CD4-positive, alpha-beta T cell (primary cell): ENCODE data around the gene ZC3H10. TPM values are rescaled to one million over a fixed set of nuclear protein-coding genes. Genes with fewer than 3 reads are reported as not detected.

Experiments used
- ATAC-seq: fragments of 200-7000 bp; cut with Tn5 transposase; one replicate; pipeline ENCODE4 v1.10.0; 2022; ENCODE audit warnings: mild to moderate bottlenecking; ENCODE audit not compliant: poor library complexity
- CTCF ChIA-PET: fragments of 350-600 bp; sonication (Branson Sonifier 250); formaldehyde crosslinking; loops from one replicate; lab custom pipeline; 2021; ENCODE audit warnings: antibody characterized with exemption, inconsistent platforms; lab: Charles Lee
- POLR2A ChIA-PET: fragments of 350-600 bp; sonication (Branson Sonifier 250); formaldehyde crosslinking; loops from one replicate; lab custom pipeline; 2021; ENCODE audit warnings: antibody characterized with exemption, inconsistent platforms; lab: Charles Lee
- DNase-seq, 14 experiments: peaks; one replicate each; pipeline ENCODE4 v3.0.0-alpha.2; 2013 to 2020; ENCODE audit warnings: mixed read lengths in 2 of 14
- H3K27ac ChIP-seq, 2 donors: one replicate each; pipeline versions ENCODE4 v1.5.1 to v1.7.0; 2013; ENCODE audit warnings: low read length in 2 of 2, low read depth in 1 of 2, mild to moderate bottlenecking in 1 of 2
- H3K27me3 ChIP-seq, 2 experiments: 1 replicate in 1 of 2; 2 replicates in 1 of 2; pipeline versions ENCODE4 v1.6.1 to v1.7.0; 2013; ENCODE audit warnings: low read length in 2 of 2, control low read depth in 1 of 2, mild to moderate bottlenecking in 1 of 2, moderate library complexity in 1 of 2; ENCODE audit not compliant: insufficient read depth in 2 of 2, control insufficient read depth in 1 of 2
- H3K36me3 ChIP-seq: one replicate; pipeline ENCODE4 v1.6.1; 2013; ENCODE audit warnings: low read length, control low read depth; ENCODE audit not compliant: insufficient read depth
- H3K4me1 ChIP-seq: one replicate; pipeline ENCODE4 v1.6.1; 2013; ENCODE audit warnings: low read length, control low read depth; ENCODE audit not compliant: insufficient read depth
- H3K4me3 ChIP-seq: one replicate; pipeline ENCODE4 v1.5.1; 2013; ENCODE audit warnings: mild to moderate bottlenecking, low read length, moderate library complexity
- H3K9me3 ChIP-seq, 2 experiments: 1 replicate in 1 of 2; 2 replicates in 1 of 2; pipeline versions ENCODE4 v1.6.1 to v1.7.0; 2013; ENCODE audit warnings: low read length in 2 of 2, mild to moderate bottlenecking in 2 of 2, control low read depth in 1 of 2, moderate library complexity in 1 of 2; ENCODE audit not compliant: control insufficient read depth in 1 of 2, insufficient read depth in 1 of 2
- H3K27ac Mint-ChIP-seq: one replicate; pipeline ENCODE4 v1.8.0; 2020; ENCODE audit warnings: mixed read lengths
- H3K27me3 Mint-ChIP-seq: one replicate; pipeline ENCODE4 v1.8.0; 2021; ENCODE audit warnings: mixed read lengths
- H3K36me3 Mint-ChIP-seq: one replicate; pipeline ENCODE4 v1.8.0; 2021; ENCODE audit warnings: low read depth, mixed read lengths
- H3K4me1 Mint-ChIP-seq: one replicate; pipeline ENCODE4 v1.8.0; 2021; ENCODE audit warnings: low read depth, mixed read lengths
- H3K4me3 Mint-ChIP-seq: one replicate; pipeline ENCODE4 v1.8.0; 2020; ENCODE audit warnings: mild to moderate bottlenecking, mixed read lengths
- H3K9me3 Mint-ChIP-seq: one replicate; pipeline ENCODE4 v1.8.0; 2020; ENCODE audit warnings: mixed read lengths
- CTCF ChIP-seq: fragments of 200-600 bp; IDR thresholded peaks from one replicate; pipeline ENCODE4 v1.8.0; 2022; ENCODE audit warnings: antibody characterized with exemption, mild to moderate bottlenecking
- intact Hi-C, 2 experiments: fragments of 100-400 bp; cut with DNase I in 1 of 2; cut with micrococcal nuclease in 1 of 2; formaldehyde crosslinking; loops; one replicate each; pipeline versions ENCODE4 v1.15.1 to v1.9.0; 2023 to 2025; cut with DNase I, micrococcal nuclease
- total RNA-seq, 174 experiments: library from RNA in 2 of 174; stranded (reverse) in 2 of 174; gene quantifications; one replicate each; pipeline ENCODE4 v1.2.3 and lab custom pipeline; 2021 to 2026

The ZC3H10 gene
- total RNA-seq, 2 experiments from 2014 or later: 6.3 to 8.9 TPM

- TF ChIP-seq CTCF: no peak
- no peaks in the 10 kb centered on the region for H3K9me3 Mint-ChIP-seq
- no peaks in the 10 kb centered on the region for H3K9me3 ChIP-seq
- POLR2A ChIA-PET: interaction anchor here (0.8 kb wide), 1 partner anchor 31 kb away, joined by 3 read pairs; no protein-coding TSS in a partner anchor
- no peak for ATAC-seq
- CTCF ChIA-PET: no interaction called here
- no peaks in the 10 kb centered on the region for H3K36me3 ChIP-seq
- H3K27ac Mint-ChIP-seq: no peak overlapping the region
- H3K4me1 ChIP-seq: no peaks in the 10 kb centered on the region
- no peak for DNase-seq
- intact Hi-C loops: no loop called here
- no peaks in the 10 kb centered on the region for H3K4me1 Mint-ChIP-seq
- no peak overlapping the region for H3K27ac ChIP-seq
- H3K4me3 Mint-ChIP-seq: no peak overlapping the region
- no peaks in the 10 kb centered on the region for H3K36me3 Mint-ChIP-seq
- peaks cover 4 to 13% of the 10 kb centered on the region in 2 experiments for H3K27me3 ChIP-seq
- no peak overlapping the region for H3K4me3 ChIP-seq
- H3K27me3 Mint-ChIP-seq: peaks cover 9% of the 10 kb centered on the region
These were observed 31.5 kb upstream of the ZC3H10 start for GRCh38 chr12:56086608-56087007.

GRCh38 chr12:56087220-56087619, 30.8 kb upstream of the ZC3H10 start:
- H3K27ac ChIP-seq: no peak overlapping the region
- no peak for DNase-seq
- no peaks in the 10 kb centered on the region for H3K4me1 ChIP-seq
- Mint-ChIP-seq H3K27me3 (peaks cover 5% of the 10 kb centered on the region), H3K4me1 (no peaks in the 10 kb centered on the region), H3K36me3 (no peaks in the 10 kb centered on the region), H3K9me3 (no peaks in the 10 kb centered on the region), H3K27ac (no peak overlapping the region), H3K4me3 (no peak overlapping the region)
- peaks cover 4 to 9% of the 10 kb centered on the region in 2 experiments for H3K27me3 ChIP-seq
- no peak for TF ChIP-seq CTCF
- ChIA-PET POLR2A (no interaction called here), CTCF (no interaction called here)
- H3K4me3 ChIP-seq: no peak overlapping the region
- intact Hi-C loops: no loop called here
- H3K36me3 ChIP-seq: no peaks in the 10 kb centered on the region
- ATAC-seq: no peak
- H3K9me3 ChIP-seq: no peaks in the 10 kb centered on the region

- Histone ChIP-seq H3K9me3 (no peaks in the 10 kb centered on the region), H3K36me3 (no peaks in the 10 kb centered on the region), H3K27me3 (no peaks in the 10 kb centered on the region), H3K4me1 (peaks cover 17% of the 10 kb centered on the region), H3K4me3 (no peak overlapping the region), H3K27ac (no peak overlapping the region)
- ATAC-seq (no peak), DNase-seq (no peak)
- Mint-ChIP-seq H3K27me3 (no peaks in the 10 kb centered on the region), H3K4me3 (no peak overlapping the region), H3K4me1 (peaks cover 26% of the 10 kb centered on the region), H3K36me3 (no peaks in the 10 kb centered on the region), H3K27ac (no peak overlapping the region), H3K9me3 (no peaks in the 10 kb centered on the region)
- CTCF ChIA-PET: no interaction called here
- intact Hi-C loops: no loop called here
- POLR2A ChIA-PET: no interaction called here
- TF ChIP-seq CTCF: no peak
These were observed 20.3 kb upstream of the ZC3H10 start for GRCh38 chr12:56097738-56098137.
